Heart left ventricle (tissue), 16 donors: ENCODE measurements around the gene RFNG. TPM values are rescaled to one million over a fixed set of nuclear protein-coding genes. Genes with fewer than 3 reads are reported as not detected.

ENCODE experiments used
- ATAC-seq, 4 donors: fragments of 200-7000 bp; cut with Tn5 transposase; one replicate each; pipeline ENCODE4 v1.9.1; 2020 to 2022; ENCODE audit warnings: moderate library complexity in 4 of 4, mild to moderate bottlenecking in 3 of 4, moderate number of reproducible peaks in 1 of 4
- DNase-seq, 5 donors: peaks; one replicate each; pipeline ENCODE4 v3.0.0-alpha.2; 2020
- H3K27ac ChIP-seq, 12 donors: fragments of 200-600 bp; sonication (generic) in 4 of 12; one replicate each; pipeline versions ENCODE4 v1.5.0 to v1.8.0; 2016 to 2022; ENCODE audit warnings: mild to moderate bottlenecking in 2 of 12
- H3K27me3 ChIP-seq, 9 donors: fragments of 200-600 bp; sonication (generic) in 2 of 9; one replicate each; pipeline versions ENCODE4 v1.5.1 to v1.8.0; 2016 to 2022; ENCODE audit warnings: mild to moderate bottlenecking in 3 of 9
- H3K36me3 ChIP-seq, 9 donors: fragments of 200-600 bp; sonication (generic) in 2 of 9; one replicate each; pipeline versions ENCODE4 v1.5.0 to v1.8.0; 2018 to 2022; ENCODE audit warnings: mild to moderate bottlenecking in 2 of 9
- H3K4me1 ChIP-seq, 12 donors: fragments of 200-600 bp; sonication (generic) in 4 of 12; one replicate each; pipeline versions ENCODE4 v1.5.0 to v1.8.0; 2016 to 2022; ENCODE audit warnings: mild to moderate bottlenecking in 3 of 12
- H3K4me3 ChIP-seq, 12 donors: fragments of 200-600 bp; sonication (generic) in 4 of 12; one replicate each; pipeline versions ENCODE4 v1.5.0 to v1.8.0; 2017 to 2022; ENCODE audit warnings: mild to moderate bottlenecking in 9 of 12, moderate library complexity in 4 of 12
- H3K9me3 ChIP-seq, 12 donors: fragments of 200-600 bp; sonication (generic) in 4 of 12; one replicate each; pipeline versions ENCODE4 v1.5.0 to v1.8.0; 2016 to 2022; ENCODE audit warnings: mild to moderate bottlenecking in 1 of 12
- POLR2A ChIP-seq, 2 donors: fragments of 450-650 bp; IDR thresholded peaks; one replicate each; pipeline ENCODE4 v1.6.1; 2017; ENCODE audit warnings: antibody characterized with exemption in 2 of 2, mild to moderate bottlenecking in 2 of 2, moderate library complexity in 2 of 2
- WGBS, 4 donors: extraction: QIAGEN DNeasy Blood & Tissue Kit in 2 of 4; methylation state at CpG; one replicate each; pipeline versions ENCODE4 v1.1.5 to v1.1.7; 2013 to 2018; 5-methylcytosine and 5-hydroxymethylcytosine counted together
- intact Hi-C, 10 donors: fragments of 100-400 bp; cut with DNase I; formaldehyde crosslinking; loops; one replicate each; pipeline versions ENCODE4 v1.11.1 to v1.14.2; 2022
- polyA plus RNA-seq, 2 donors: library from polyadenylated mRNA; stranded (reverse); fragments of 200-250 nt; gene quantifications; one replicate each; pipeline ENCODE4 v1.2.3, GENCODE V29; 2013
- total RNA-seq, 9 donors: library from RNA; depleted of rRNA in 2 of 9; stranded (reverse); fragments of >200 nt in 2 of 9; fragmentation: NEBNext Ultra II Directional in 3 of 9; extraction: Animal tissue kit (Norgen Biotek cat#: 25700) in 3 of 9; gene quantifications; one replicate each; pipeline versions ENCODE4 v1.1.0 to v1.2.4, GENCODE V29; 2016 to 2023
- TF ChIP-seq, protein P1 (sequence below), 12 donors: fragments of 200-600 bp; sonication (generic) in 4 of 12; IDR thresholded peaks; one replicate each; pipeline versions ENCODE4 v1.5.0 to v1.8.0; 2018 to 2022; ENCODE audit warnings: antibody characterized with exemption in 12 of 12, mild to moderate bottlenecking in 5 of 12
- donor health status: ischemic (EF 13 %, LVEDD 7.1; RV severe dilation, severe dysfunction).
- donor health status: healthy with polysubstance abuse.
- donor health status: DM: no; HTN: yes; CAD: no.
- donor health status: DM: no; HTN: no; CAD: no.
- donor health status: ischemic (EF 25% LVEDD 6.9; RV normal size, moderate dysfunction).
- donor health status: ischemic (EF 25% LVEDD 5.7; RV mildly dilated, moderate dysfunction).
- donor health status: healthy.
- donor health status: DM: yes; HTN: yes; CAD: no.
- donor health status: ischemic (EF 35%, LVEDD 5.7; RV mildly dilated, moderate dysfunction).
- donor health status: nonischemic (EF 11% LVEDD 7.7; RV severe dilation, severe dysfunction).
- donor health status: DM: yes; HTN: yes; CAD: no.
- donor health status: PGD.
- donor health status: ischemic (EF 29% LVEDD 5.4; RV normal size, mild dysfunction).
- donor health status: nonischemic (EF 23%, LVEDD 6.1; RV moderate dilation, normal function).

Gene RFNG
- total and polyA plus RNA-seq, 11 donors = 16.4 to 30.6 (median 21.2) TPM

DNA sequence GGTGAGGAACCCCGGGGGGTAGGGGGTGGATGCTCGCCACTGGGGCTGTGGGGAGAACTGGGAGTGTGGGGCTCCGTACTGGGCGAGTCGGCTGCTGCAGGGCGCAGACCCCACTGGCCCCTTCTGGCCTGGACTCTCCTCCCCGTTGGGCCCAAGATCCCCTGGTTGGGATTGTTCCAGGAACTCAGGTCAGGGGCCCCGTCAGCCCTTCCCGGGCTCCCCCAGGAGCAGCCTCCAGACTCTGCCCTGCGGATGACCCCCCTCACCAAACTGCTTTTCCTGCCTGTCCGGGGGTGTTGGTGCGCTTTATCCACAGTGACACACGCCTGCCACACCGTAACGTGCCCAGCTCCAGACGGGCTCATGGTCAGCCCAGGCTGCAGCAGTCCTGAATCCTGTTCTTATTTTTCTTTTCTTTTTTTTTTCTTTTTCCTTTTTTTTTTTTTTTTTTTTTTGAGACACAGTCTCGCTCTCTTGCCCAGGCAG lies 50.0 kb downstream of the RFNG start:
- H3K4me3 ChIP-seq = no peak overlapping the region
- intact Hi-C loops = no loop called here

DNA sequence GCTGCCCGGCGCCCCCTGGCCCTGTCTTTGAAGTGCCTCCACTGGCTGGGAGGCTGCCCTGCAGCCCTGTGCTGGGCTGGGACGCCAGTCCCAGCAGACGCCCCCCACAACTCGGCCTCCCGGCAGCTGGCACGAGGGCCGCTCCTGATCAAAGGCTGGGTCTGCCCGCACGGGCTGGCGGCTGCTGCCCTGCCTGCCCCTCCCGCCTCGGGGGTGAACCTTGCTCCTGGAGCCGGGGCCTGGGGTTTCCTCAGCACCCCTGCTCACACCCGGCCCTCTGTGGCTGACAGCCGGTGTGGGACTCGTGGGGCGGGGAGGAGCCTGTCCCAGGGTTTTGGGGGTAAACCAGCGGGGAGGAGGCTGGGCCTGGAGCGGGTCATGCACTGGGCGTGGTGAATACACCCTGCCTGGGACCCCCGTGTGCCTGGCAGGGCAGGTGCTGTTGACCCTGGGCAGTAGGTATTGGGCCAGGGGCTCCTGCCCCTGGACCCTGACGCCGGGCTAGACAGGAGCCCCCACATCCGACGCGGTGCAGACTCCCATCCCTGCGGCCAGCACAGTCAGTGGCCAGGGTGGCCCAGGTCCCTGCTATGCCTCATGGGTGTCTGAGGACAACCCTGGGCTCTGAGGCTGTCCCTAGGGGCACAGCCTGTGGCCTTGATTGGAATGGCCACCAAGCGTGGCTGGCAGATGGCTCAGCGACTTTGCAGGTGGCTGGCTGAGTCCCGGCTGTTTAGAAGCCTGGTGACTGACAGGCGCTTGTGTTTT lies 50.6 kb downstream of the RFNG start:
- no peak overlapping the region for H3K4me3 ChIP-seq
- WGBS, 4 donors = 89 to 92% (median 91%) methylated on average over 6 to 32 of the region's 32 CpGs
- no peak overlapping the region for H3K27ac ChIP-seq
- no peaks in the 10 kb centered on the region for H3K9me3 ChIP-seq
- peaks cover 0 to 21% (median 11%) of the 10 kb centered on the region in 12 donors for H3K4me1 ChIP-seq
- no peaks in the 10 kb centered on the region for H3K27me3 ChIP-seq
- ATAC-seq = no peak
- peaks cover 0 to 9% (median 0%) of the 10 kb centered on the region in 9 donors for H3K36me3 ChIP-seq
- DNase-seq = no peak
- no peak for TF ChIP-seq POLR2A (IDR thresholded peaks at IDR 0.05)
- TF ChIP-seq, protein P1, sequence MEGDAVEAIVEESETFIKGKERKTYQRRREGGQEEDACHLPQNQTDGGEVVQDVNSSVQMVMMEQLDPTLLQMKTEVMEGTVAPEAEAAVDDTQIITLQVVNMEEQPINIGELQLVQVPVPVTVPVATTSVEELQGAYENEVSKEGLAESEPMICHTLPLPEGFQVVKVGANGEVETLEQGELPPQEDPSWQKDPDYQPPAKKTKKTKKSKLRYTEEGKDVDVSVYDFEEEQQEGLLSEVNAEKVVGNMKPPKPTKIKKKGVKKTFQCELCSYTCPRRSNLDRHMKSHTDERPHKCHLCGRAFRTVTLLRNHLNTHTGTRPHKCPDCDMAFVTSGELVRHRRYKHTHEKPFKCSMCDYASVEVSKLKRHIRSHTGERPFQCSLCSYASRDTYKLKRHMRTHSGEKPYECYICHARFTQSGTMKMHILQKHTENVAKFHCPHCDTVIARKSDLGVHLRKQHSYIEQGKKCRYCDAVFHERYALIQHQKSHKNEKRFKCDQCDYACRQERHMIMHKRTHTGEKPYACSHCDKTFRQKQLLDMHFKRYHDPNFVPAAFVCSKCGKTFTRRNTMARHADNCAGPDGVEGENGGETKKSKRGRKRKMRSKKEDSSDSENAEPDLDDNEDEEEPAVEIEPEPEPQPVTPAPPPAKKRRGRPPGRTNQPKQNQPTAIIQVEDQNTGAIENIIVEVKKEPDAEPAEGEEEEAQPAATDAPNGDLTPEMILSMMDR (IDR thresholded peaks at IDR 0.05) = no peak
- intact Hi-C loops = no loop called here

More for the DNA sequence above, 50.0 kb downstream of the RFNG start:
- TF ChIP-seq POLR2A (IDR thresholded peaks at IDR 0.05) = no peak
- Histone ChIP-seq H3K36me3 (peaks cover 0 to 6% (median 0%) of the 10 kb centered on the region in 9 donors), H3K27me3 (no peaks in the 10 kb centered on the region), H3K9me3 (no peaks in the 10 kb centered on the region), H3K4me1 (peaks cover 0 to 27% (median 17%) of the 10 kb centered on the region in 12 donors), H3K27ac (no peak overlapping the region)
- WGBS, 4 donors = 84 to 92% (median 88%) methylated on average over 17 of the region's 17 CpGs
- no peak for ATAC-seq
- no peak for DNase-seq

DNA sequence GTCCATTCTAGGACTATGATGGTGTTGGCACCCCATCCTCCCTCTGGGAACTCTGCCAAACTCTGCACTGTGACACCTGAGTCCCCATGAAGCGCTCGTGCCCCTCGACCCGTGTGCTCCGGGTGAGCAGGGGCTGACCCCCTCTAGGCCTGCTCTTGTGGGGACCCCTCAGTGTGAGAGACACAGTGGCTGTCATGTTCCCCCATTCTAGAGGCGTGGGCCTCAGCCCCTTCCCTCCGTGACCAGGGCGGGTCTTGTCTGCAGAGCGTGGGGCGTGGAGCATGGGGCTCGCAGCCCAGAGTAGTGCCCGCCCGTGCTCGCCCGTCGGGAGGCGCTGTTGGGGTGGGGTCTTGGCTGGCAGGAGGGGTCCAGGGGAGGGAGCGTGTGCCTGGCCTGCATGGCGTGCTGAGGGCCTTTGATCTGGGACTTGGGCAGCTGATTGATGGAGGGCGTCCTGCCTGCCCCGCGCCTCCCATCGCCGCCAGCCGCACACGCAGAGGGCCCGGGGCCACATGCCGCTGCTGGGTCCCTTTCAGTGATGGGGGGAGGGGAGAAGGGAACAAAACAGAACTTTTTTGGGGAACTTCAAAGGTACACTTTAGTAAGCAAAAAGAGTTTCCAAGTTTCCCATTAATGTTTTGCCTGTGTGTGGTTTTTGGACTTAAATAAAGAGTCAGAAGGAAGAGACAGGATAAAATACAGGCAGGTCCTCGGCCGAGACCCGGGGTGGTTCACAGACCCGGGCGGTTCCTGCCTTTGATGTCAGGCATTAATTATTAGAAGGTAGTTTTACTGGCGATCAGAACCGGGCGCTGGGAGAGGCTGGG lies 51.4 kb downstream of the RFNG start:
- no peaks in the 10 kb centered on the region for H3K9me3 ChIP-seq
- no peaks in the 10 kb centered on the region for H3K27me3 ChIP-seq
- intact Hi-C loops = no loop called here
- H3K4me3 ChIP-seq = no peak overlapping the region
- peaks cover 0 to 15% (median under 1%) of the 10 kb centered on the region in 9 donors for H3K36me3 ChIP-seq
- no peak for ATAC-seq
- no peak for DNase-seq
- 87 to 91% (median 90%) methylated on average over 29 to 36 of the region's 36 CpGs for WGBS, 4 donors
- TF ChIP-seq, protein P1 (IDR thresholded peaks at IDR 0.05) = no peak
- no peak for TF ChIP-seq POLR2A (IDR thresholded peaks at IDR 0.05)
- no peak overlapping the region for H3K27ac ChIP-seq
- H3K4me1 ChIP-seq = peaks cover 0 to 21% (median 9%) of the 10 kb centered on the region in 12 donors

DNA sequence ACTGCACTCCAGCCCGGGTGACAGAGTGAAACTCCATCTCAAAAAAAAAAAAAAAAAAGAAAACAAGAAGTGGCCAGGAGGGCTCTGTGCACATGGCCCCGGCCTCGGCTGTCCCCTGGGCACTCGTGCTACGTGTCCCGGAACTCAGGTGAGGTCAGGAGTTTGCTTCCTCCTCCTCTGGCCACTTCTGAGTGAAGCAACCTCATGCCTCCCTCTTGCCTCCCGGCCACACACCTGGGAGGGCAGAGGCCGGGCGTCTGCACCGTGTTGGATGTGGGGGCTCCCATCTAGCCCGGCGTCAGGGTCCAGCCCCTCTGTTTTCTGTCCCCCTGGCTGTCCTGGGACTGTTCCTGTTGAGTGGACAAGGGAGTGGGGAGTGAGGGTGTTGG lies 52.0 kb downstream of the RFNG start:
- peaks cover 0 to 21% (median 9%) of the 10 kb centered on the region in 12 donors for H3K4me1 ChIP-seq
- ATAC-seq = no peak

More for the DNA sequence above, 52.0 kb downstream of the RFNG start:
- intact Hi-C loops = no loop called here
- no peak overlapping the region for H3K4me3 ChIP-seq
- H3K36me3 ChIP-seq = peaks cover 0 to 15% (median 6%) of the 10 kb centered on the region in 9 donors
- no peaks in the 10 kb centered on the region for H3K9me3 ChIP-seq
- 90 to 93% (median 93%) methylated on average over 10 to 12 of the region's 12 CpGs for WGBS, 4 donors
- TF ChIP-seq, protein P1 (IDR thresholded peaks at IDR 0.05) = no peak
- TF ChIP-seq POLR2A (IDR thresholded peaks at IDR 0.05) = no peak
- no peak overlapping the region for H3K27ac ChIP-seq
- H3K27me3 ChIP-seq = no peaks in the 10 kb centered on the region
- no peak for DNase-seq
